Ramos (cell line): Measurements from ENCODE around the gene PSD2.

Experiments
- in situ Hi-C: fragments of 300-500 bp; cut with MboI; formaldehyde crosslinking; loops from one replicate; pipeline ENCODE4 v1.14.3; 2022; ENCODE audit warnings: low sequenced_read_pairs; ENCODE audit not compliant: unreplicated experiment

PSD2 gene

GRCh38 chr5:139808481-139809330 lies 13.1 kb downstream of the PSD2 start:
- in situ Hi-C loops = no loop called here

- in situ Hi-C loops = no loop called here
Observed at GRCh38 chr5:139809331-139809810, 13.8 kb downstream of the PSD2 start.

GRCh38 chr5:139810341-139811273 lies 15.0 kb downstream of the PSD2 start:
- in situ Hi-C loops = no loop called here

- in situ Hi-C loops = no loop called here
Observed at GRCh38 chr5:139811274-139811607, 15.6 kb downstream of the PSD2 start.

GRCh38 chr5:139812323-139812722 lies 16.7 kb downstream of the PSD2 start:
- in situ Hi-C loops = no loop called here

- in situ Hi-C loops = no loop called here
Observed at GRCh38 chr5:139812836-139813805, 17.5 kb downstream of the PSD2 start.

GRCh38 chr5:139814191-139814601 lies 18.6 kb downstream of the PSD2 start:
- in situ Hi-C loops = no loop called here

GRCh38 chr5:139814704-139815280 lies 19.2 kb downstream of the PSD2 start:
- in situ Hi-C loops = no loop called here

GRCh38 chr5:139816566-139816965 lies 21.0 kb downstream of the PSD2 start:
- in situ Hi-C loops = no loop called here

GRCh38 chr5:139817362-139817761 lies 21.8 kb downstream of the PSD2 start:
- in situ Hi-C loops = no loop called here

GRCh38 chr5:139817970-139818369 lies 22.4 kb downstream of the PSD2 start:
- in situ Hi-C loops = no loop called here

- in situ Hi-C loops = no loop called here
Observed at GRCh38 chr5:139820130-139820529, 24.5 kb downstream of the PSD2 start.

- in situ Hi-C loops = no loop called here
Observed at GRCh38 chr5:139820606-139821005, 25.0 kb downstream of the PSD2 start.

GRCh38 chr5:139821806-139822552 lies 26.4 kb downstream of the PSD2 start:
- in situ Hi-C loops = no loop called here

- in situ Hi-C loops = no loop called here
Observed at GRCh38 chr5:139822553-139823425, 27.2 kb downstream of the PSD2 start.

GRCh38 chr5:139823757-139824355 lies 28.2 kb downstream of the PSD2 start:
- in situ Hi-C loops = no loop called here

- in situ Hi-C loops = no loop called here
Observed at GRCh38 chr5:139825690-139826089, 30.1 kb downstream of the PSD2 start.
